ENCODE data around the gene LPAR4. TPM values are rescaled to one million over a fixed set of nuclear protein-coding genes. Genes with fewer than 3 reads are reported as not detected.

Gene LPAR4
- not detected for total RNA-seq

- Mint-ChIP-seq H3K27me3 (ENCODE audit: low read depth) (no peaks in the 10 kb centered on the region), H3K9me3 (no peaks in the 10 kb centered on the region), H3K4me1 (ENCODE audit: low read depth) (no peaks in the 10 kb centered on the region), H3K36me3 (ENCODE audit: insufficient read depth) (no peaks in the 10 kb centered on the region), H3K4me3 (no peak within 1 kb of the TSS)
- DNase-seq (no peak), ATAC-seq (no peak)
Measured at GRCh38 chrX:78747489-78747888, at the start of gene LPAR4. LPAR4 (plus strand) TSS chrX:78747720; CDS start chrX:78754870, 7,150 bp downstream.

- H3K4me3 Mint-ChIP-seq: no peak overlapping the region
- H3K36me3 Mint-ChIP-seq (ENCODE audit: insufficient read depth): no peaks in the 10 kb centered on the region
- no peak for DNase-seq
- no peaks in the 10 kb centered on the region for H3K9me3 Mint-ChIP-seq
- no peaks in the 10 kb centered on the region for H3K27me3 Mint-ChIP-seq (ENCODE audit: low read depth)
- ATAC-seq: no peak
- no peaks in the 10 kb centered on the region for H3K4me1 Mint-ChIP-seq (ENCODE audit: low read depth)
Measured at GRCh38 chrX:78706071-78706470, 41.4 kb upstream of the LPAR4 start.

GRCh38 chrX:78708262-78708661 lies 39.3 kb upstream of the LPAR4 start:
- Mint-ChIP-seq H3K36me3 (ENCODE audit: insufficient read depth) (no peaks in the 10 kb centered on the region), H3K4me3 (no peak overlapping the region), H3K4me1 (ENCODE audit: low read depth) (no peaks in the 10 kb centered on the region), H3K9me3 (no peaks in the 10 kb centered on the region), H3K27me3 (ENCODE audit: low read depth) (no peaks in the 10 kb centered on the region)
- DNase-seq: no peak
- ATAC-seq: no peak

- Mint-ChIP-seq H3K9me3 (no peaks in the 10 kb centered on the region), H3K4me3 (no peak overlapping the region), H3K27me3 (ENCODE audit: low read depth) (no peaks in the 10 kb centered on the region), H3K36me3 (ENCODE audit: insufficient read depth) (no peaks in the 10 kb centered on the region), H3K4me1 (ENCODE audit: low read depth) (no peaks in the 10 kb centered on the region)
- no peak for DNase-seq
- no peak for ATAC-seq
Measured at GRCh38 chrX:78708816-78709215, 38.7 kb upstream of the LPAR4 start.

GRCh38 chrX:78710171-78710570 lies 37.3 kb upstream of the LPAR4 start:
- DNase-seq: no peak
- no peaks in the 10 kb centered on the region for H3K9me3 Mint-ChIP-seq
- H3K4me3 Mint-ChIP-seq: no peak overlapping the region
- H3K27me3 Mint-ChIP-seq (ENCODE audit: low read depth): no peaks in the 10 kb centered on the region
- no peaks in the 10 kb centered on the region for H3K36me3 Mint-ChIP-seq (ENCODE audit: insufficient read depth)
- no peak for ATAC-seq
- no peaks in the 10 kb centered on the region for H3K4me1 Mint-ChIP-seq (ENCODE audit: low read depth)

GRCh38 chrX:78712336-78712735 lies 35.2 kb upstream of the LPAR4 start:
- H3K4me3 Mint-ChIP-seq: no peak overlapping the region
- no peak for ATAC-seq
- no peak for DNase-seq
- no peaks in the 10 kb centered on the region for H3K36me3 Mint-ChIP-seq (ENCODE audit: insufficient read depth)
- no peaks in the 10 kb centered on the region for H3K4me1 Mint-ChIP-seq (ENCODE audit: low read depth)
- no peaks in the 10 kb centered on the region for H3K27me3 Mint-ChIP-seq (ENCODE audit: low read depth)
- H3K9me3 Mint-ChIP-seq: no peaks in the 10 kb centered on the region

- no peaks in the 10 kb centered on the region for H3K27me3 Mint-ChIP-seq (ENCODE audit: low read depth)
- peaks cover 4% of the 10 kb centered on the region for H3K4me1 Mint-ChIP-seq (ENCODE audit: low read depth)
- H3K36me3 Mint-ChIP-seq (ENCODE audit: insufficient read depth): no peaks in the 10 kb centered on the region
- ATAC-seq (no peak), DNase-seq (no peak)
- peaks cover 5% of the 10 kb centered on the region for H3K9me3 Mint-ChIP-seq
- H3K4me3 Mint-ChIP-seq: no peak overlapping the region
Measured at GRCh38 chrX:78725287-78725686, 22.2 kb upstream of the LPAR4 start.

GRCh38 chrX:78746496-78746895 lies 1.0 kb upstream of the LPAR4 start:
- no peak for ATAC-seq
- no peak overlapping the region for H3K4me3 Mint-ChIP-seq

GRCh38 chrX:78747971-78748370 lies 451 bp downstream of the LPAR4 start:
- ATAC-seq: no peak
- H3K36me3 Mint-ChIP-seq (ENCODE audit: insufficient read depth): no peaks in the 10 kb centered on the region
- H3K4me3 Mint-ChIP-seq: no peak overlapping the region
- H3K9me3 Mint-ChIP-seq: no peaks in the 10 kb centered on the region
- DNase-seq: no peak
- no peaks in the 10 kb centered on the region for H3K27me3 Mint-ChIP-seq (ENCODE audit: low read depth)
- no peaks in the 10 kb centered on the region for H3K4me1 Mint-ChIP-seq (ENCODE audit: low read depth)

More at GRCh38 chrX:78746496-78746895, 1.0 kb upstream of the LPAR4 start:
- no peak for DNase-seq
- H3K36me3 Mint-ChIP-seq (ENCODE audit: insufficient read depth): no peaks in the 10 kb centered on the region
- H3K27me3 Mint-ChIP-seq (ENCODE audit: low read depth): no peaks in the 10 kb centered on the region
- no peaks in the 10 kb centered on the region for H3K9me3 Mint-ChIP-seq
- H3K4me1 Mint-ChIP-seq (ENCODE audit: low read depth): no peaks in the 10 kb centered on the region

- ATAC-seq: no peak
- H3K4me1 Mint-ChIP-seq (ENCODE audit: low read depth): no peaks in the 10 kb centered on the region
- H3K36me3 Mint-ChIP-seq (ENCODE audit: insufficient read depth): no peaks in the 10 kb centered on the region
- no peak for DNase-seq
- no peak overlapping the region for H3K4me3 Mint-ChIP-seq
- H3K9me3 Mint-ChIP-seq: no peaks in the 10 kb centered on the region
- no peaks in the 10 kb centered on the region for H3K27me3 Mint-ChIP-seq (ENCODE audit: low read depth)
Measured at GRCh38 chrX:78748846-78749245, 1.3 kb downstream of the LPAR4 start.

- Mint-ChIP-seq H3K4me3 (no peak overlapping the region), H3K9me3 (no peaks in the 10 kb centered on the region), H3K27me3 (ENCODE audit: low read depth) (no peaks in the 10 kb centered on the region), H3K4me1 (ENCODE audit: low read depth) (no peaks in the 10 kb centered on the region), H3K36me3 (ENCODE audit: insufficient read depth) (no peaks in the 10 kb centered on the region)
- ATAC-seq (no peak), DNase-seq (no peak)
Measured at GRCh38 chrX:78753571-78753970, 6.1 kb downstream of the LPAR4 start.

- Mint-ChIP-seq H3K36me3 (ENCODE audit: insufficient read depth) (no peaks in the 10 kb centered on the region), H3K4me3 (no peak overlapping the region), H3K9me3 (no peaks in the 10 kb centered on the region), H3K4me1 (ENCODE audit: low read depth) (no peaks in the 10 kb centered on the region), H3K27me3 (ENCODE audit: low read depth) (no peaks in the 10 kb centered on the region)
- ATAC-seq (no peak), DNase-seq (no peak)
Measured at GRCh38 chrX:78754917-78755316, 7.4 kb downstream of the LPAR4 start.

- DNase-seq (no peak), ATAC-seq (no peak)
- Mint-ChIP-seq H3K36me3 (ENCODE audit: insufficient read depth) (no peaks in the 10 kb centered on the region), H3K4me1 (ENCODE audit: low read depth) (no peaks in the 10 kb centered on the region), H3K4me3 (no peak overlapping the region), H3K9me3 (no peaks in the 10 kb centered on the region), H3K27me3 (ENCODE audit: low read depth) (no peaks in the 10 kb centered on the region)
Measured at GRCh38 chrX:78759081-78759480, 11.6 kb downstream of the LPAR4 start.

GRCh38 chrX:78769101-78769755 lies 21.7 kb downstream of the LPAR4 start:
- no peak for DNase-seq
- H3K4me1 Mint-ChIP-seq (ENCODE audit: low read depth): no peaks in the 10 kb centered on the region
- H3K27me3 Mint-ChIP-seq (ENCODE audit: low read depth): no peaks in the 10 kb centered on the region
- no peaks in the 10 kb centered on the region for H3K9me3 Mint-ChIP-seq
- no peak for ATAC-seq
- no peaks in the 10 kb centered on the region for H3K36me3 Mint-ChIP-seq (ENCODE audit: insufficient read depth)
- no peak overlapping the region for H3K4me3 Mint-ChIP-seq

- no peak for DNase-seq
- no peaks in the 10 kb centered on the region for H3K36me3 Mint-ChIP-seq (ENCODE audit: insufficient read depth)
- no peaks in the 10 kb centered on the region for H3K27me3 Mint-ChIP-seq (ENCODE audit: low read depth)
- no peaks in the 10 kb centered on the region for H3K9me3 Mint-ChIP-seq
- H3K4me1 Mint-ChIP-seq (ENCODE audit: low read depth): no peaks in the 10 kb centered on the region
- ATAC-seq: no peak
- no peak overlapping the region for H3K4me3 Mint-ChIP-seq
Measured at GRCh38 chrX:78769946-78770345, 22.4 kb downstream of the LPAR4 start.

GRCh38 chrX:78796916-78797315 lies 49.4 kb downstream of the LPAR4 start:
- no peak for ATAC-seq
- peaks cover 13% of the 10 kb centered on the region for H3K4me1 Mint-ChIP-seq (ENCODE audit: low read depth)
- H3K4me3 Mint-ChIP-seq: no peak overlapping the region
- no peaks in the 10 kb centered on the region for H3K27me3 Mint-ChIP-seq (ENCODE audit: low read depth)
- H3K9me3 Mint-ChIP-seq: peaks cover 4% of the 10 kb centered on the region
- no peak for DNase-seq
- peaks cover 3% of the 10 kb centered on the region for H3K36me3 Mint-ChIP-seq (ENCODE audit: insufficient read depth)
